ENCODE results near the gene PDZD7.

DNA sequence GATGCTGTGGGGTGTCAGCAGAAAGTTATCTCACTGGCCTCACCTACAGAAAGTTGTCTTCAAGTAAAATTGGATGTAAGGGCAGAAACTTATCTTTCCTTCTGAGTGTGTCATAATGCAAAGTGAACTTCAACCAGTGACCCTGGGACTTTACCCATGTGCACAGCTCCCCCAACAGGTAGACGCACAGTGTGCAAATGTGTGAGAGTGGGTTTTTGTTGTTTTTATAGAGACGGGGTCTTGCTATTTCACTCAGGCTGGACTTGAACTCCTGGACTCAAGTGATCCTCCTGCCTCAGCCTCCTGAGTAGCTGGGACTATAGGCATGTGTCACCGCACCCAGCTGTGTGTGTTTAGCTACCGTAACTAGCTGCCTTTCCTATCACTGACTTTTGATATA is 24.5 kb upstream of the PDZD7 start:
- TF ChIP-seq, protein P1, sequence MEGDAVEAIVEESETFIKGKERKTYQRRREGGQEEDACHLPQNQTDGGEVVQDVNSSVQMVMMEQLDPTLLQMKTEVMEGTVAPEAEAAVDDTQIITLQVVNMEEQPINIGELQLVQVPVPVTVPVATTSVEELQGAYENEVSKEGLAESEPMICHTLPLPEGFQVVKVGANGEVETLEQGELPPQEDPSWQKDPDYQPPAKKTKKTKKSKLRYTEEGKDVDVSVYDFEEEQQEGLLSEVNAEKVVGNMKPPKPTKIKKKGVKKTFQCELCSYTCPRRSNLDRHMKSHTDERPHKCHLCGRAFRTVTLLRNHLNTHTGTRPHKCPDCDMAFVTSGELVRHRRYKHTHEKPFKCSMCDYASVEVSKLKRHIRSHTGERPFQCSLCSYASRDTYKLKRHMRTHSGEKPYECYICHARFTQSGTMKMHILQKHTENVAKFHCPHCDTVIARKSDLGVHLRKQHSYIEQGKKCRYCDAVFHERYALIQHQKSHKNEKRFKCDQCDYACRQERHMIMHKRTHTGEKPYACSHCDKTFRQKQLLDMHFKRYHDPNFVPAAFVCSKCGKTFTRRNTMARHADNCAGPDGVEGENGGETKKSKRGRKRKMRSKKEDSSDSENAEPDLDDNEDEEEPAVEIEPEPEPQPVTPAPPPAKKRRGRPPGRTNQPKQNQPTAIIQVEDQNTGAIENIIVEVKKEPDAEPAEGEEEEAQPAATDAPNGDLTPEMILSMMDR (IDR thresholded peaks at IDR 0.05; ENCODE audit: low read depth, low read length): peak; percentile 34
- TF ChIP-seq POLR2A (IDR thresholded peaks at IDR 0.05; ENCODE audit: extremely low read depth, insufficient read length): no peak

Data from NB4 (cell line).